ENCODE measurements around the gene PNMA8B.
"Not testable (repeated sequence)": the region's sequence is repeated elsewhere in the genome, so short reads cannot be mapped to it uniquely, and the experiment has no call there.

PNMA8B gene

DNA sequence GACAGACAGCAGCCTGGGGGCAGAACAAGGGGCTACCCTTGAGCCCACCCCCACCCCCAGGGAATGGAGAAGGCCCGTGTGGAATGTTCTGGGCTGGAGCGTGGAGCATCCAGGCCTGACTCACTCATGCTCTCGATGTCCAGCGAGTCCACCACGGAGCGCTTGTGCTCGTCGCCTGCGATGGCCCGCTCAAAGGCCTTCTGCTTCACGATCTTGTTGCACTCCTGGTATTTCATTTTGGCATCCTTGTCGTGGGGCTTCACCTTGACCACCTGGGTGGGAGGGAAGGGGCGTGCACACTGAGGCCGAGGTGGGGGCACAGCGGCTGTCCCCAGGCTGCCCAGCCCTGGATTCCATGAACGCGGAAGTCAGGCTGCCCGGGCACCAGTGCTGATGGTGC is 31.1 kb upstream of the PNMA8B start:
- not testable (repeated sequence) for H3K9me3 Mint-ChIP-seq; H3K4me3 Mint-ChIP-seq; ATAC-seq (replicated peaks; ENCODE audit: extremely low read depth, poor library complexity, severe bottlenecking); H3K36me3 Mint-ChIP-seq (ENCODE audit: insufficient read depth); DNase-seq (ENCODE audit: low spot score in 2 of 2); H3K27ac Mint-ChIP-seq (ENCODE audit: low read depth)
- H3K4me1 Mint-ChIP-seq, result peaks cover 23% of the 10 kb centered on the region
- peaks cover 27% of the 10 kb centered on the region for H3K27me3 Mint-ChIP-seq

DNA sequence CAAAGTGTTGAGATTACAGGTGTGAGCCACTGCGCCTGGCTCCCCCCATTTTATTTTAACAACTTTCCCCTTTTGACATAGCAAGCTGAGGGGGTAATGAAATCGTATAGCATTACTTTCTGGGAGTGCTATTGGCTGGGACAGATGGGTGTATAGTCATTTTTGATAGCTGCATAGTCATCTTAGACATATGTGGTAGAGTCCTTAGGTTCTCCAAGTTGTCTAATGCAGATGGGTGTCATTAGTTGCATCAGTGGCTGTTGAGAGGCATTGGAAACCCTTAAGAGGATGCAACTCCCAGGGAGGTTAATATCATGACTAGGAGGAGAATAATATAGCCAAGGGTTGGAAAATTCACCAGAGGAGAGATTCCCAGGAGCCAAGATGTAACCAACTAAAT is 28.6 kb upstream of the PNMA8B start:
- Mint-ChIP-seq H3K9me3 (no peaks in the 10 kb centered on the region), H3K4me1 (peaks cover 14% of the 10 kb centered on the region), H3K27me3 (peaks cover 12% of the 10 kb centered on the region), H3K36me3 (ENCODE audit: insufficient read depth) (no peaks in the 10 kb centered on the region), H3K4me3 (no peak overlapping the region), H3K27ac (ENCODE audit: low read depth) (peak overlapping the region; percentile 16)
- ATAC-seq (replicated peaks; ENCODE audit: extremely low read depth, poor library complexity, severe bottlenecking), result no peak
- no peak for DNase-seq (ENCODE audit: low spot score in 2 of 2)

DNA sequence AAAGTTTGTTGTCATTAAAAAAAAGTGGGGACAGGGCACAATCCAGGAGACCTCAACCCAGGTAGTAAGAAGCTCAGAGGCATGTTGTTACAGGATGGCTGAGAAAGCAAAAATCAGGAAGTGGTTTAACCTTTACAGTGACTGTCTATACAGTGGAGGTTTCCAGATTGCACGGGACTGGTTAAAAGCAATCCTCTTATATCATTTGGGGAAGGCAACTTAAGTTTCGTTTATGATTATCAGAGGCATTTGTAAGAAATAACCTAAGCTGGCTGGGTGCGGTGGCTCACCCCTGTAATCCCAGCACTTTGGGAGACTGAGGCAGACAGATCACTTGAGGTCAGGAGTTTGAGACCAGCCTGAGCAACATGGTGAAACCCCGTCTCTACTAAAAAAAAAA is 27.3 kb upstream of the PNMA8B start:
- H3K9me3 Mint-ChIP-seq; DNase-seq (ENCODE audit: low spot score in 2 of 2); H3K36me3 Mint-ChIP-seq (ENCODE audit: insufficient read depth); H3K4me3 Mint-ChIP-seq; H3K27me3 Mint-ChIP-seq: not testable (repeated sequence)
- peak; percentile 72 for ATAC-seq (replicated peaks; ENCODE audit: extremely low read depth, poor library complexity, severe bottlenecking)
- peak overlapping the region; percentile 77 for H3K27ac Mint-ChIP-seq (ENCODE audit: low read depth)
- peaks cover 12% of the 10 kb centered on the region for H3K4me1 Mint-ChIP-seq

DNA sequence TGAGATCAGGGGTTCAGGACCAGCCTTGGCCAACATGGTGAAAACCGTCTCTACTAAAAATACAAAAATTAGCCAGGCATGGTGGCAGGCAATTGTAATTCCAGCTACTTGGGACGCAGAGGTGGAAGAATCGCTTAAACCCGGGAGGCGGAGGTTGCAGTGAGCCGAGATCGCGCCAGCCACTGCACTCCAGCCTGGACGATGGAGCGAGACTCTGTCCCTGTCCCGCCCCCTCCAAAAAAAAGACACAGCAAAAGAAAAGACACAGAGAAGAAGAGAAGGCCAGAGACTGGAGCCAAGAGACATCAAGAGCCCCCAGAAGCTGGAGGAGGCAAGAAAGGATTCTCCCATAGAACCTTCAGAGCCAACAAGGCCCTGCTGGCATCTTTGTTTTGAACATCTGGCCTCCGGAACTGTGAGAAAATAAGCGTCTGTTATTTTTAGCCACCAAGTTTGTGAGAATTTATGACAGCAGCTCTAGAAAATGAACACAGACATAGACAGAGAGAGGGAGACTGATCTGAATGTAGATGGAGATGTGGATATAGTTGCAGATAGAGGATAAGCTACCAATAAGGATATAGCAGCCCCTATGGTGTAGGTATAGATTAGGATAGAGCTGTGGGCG is 25.7 kb upstream of the PNMA8B start:
- Mint-ChIP-seq H3K4me3 (no peak overlapping the region), H3K9me3 (no peaks in the 10 kb centered on the region), H3K27ac (ENCODE audit: low read depth) (no peak overlapping the region), H3K36me3 (ENCODE audit: insufficient read depth) (no peaks in the 10 kb centered on the region), H3K4me1 (peaks cover 12% of the 10 kb centered on the region), H3K27me3 (no peaks in the 10 kb centered on the region)
- no peak for DNase-seq (ENCODE audit: low spot score in 2 of 2)
- no peak for ATAC-seq (replicated peaks; ENCODE audit: extremely low read depth, poor library complexity, severe bottlenecking)

DNA sequence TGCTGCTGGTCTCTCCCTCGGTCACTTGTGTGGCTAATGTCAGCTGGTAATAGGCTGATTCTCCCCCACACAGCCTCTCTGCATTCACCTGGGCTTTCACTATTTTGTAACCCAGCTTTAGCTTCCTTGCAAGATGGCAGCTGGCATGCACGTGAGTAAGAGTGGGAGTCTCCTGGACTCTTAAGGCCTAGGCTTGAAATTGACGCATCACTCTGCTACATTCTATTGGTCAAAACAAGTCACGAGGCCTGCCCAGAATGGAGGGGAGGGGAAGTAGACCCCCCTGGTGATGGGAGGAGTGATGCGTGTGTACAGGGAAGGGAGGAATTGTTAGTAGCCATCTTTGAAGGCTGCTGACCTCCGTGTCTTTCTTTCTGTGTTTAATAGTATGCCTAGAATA is 24.9 kb upstream of the PNMA8B start:
- ATAC-seq (replicated peaks; ENCODE audit: extremely low read depth, poor library complexity, severe bottlenecking) (no peak), DNase-seq (ENCODE audit: low spot score in 2 of 2) (no peak)
- Mint-ChIP-seq H3K27ac (ENCODE audit: low read depth) (no peak overlapping the region), H3K27me3 (peaks cover 7% of the 10 kb centered on the region), H3K9me3 (no peaks in the 10 kb centered on the region), H3K4me1 (peaks cover 17% of the 10 kb centered on the region), H3K36me3 (ENCODE audit: insufficient read depth) (no peaks in the 10 kb centered on the region), H3K4me3 (no peak overlapping the region)

DNA sequence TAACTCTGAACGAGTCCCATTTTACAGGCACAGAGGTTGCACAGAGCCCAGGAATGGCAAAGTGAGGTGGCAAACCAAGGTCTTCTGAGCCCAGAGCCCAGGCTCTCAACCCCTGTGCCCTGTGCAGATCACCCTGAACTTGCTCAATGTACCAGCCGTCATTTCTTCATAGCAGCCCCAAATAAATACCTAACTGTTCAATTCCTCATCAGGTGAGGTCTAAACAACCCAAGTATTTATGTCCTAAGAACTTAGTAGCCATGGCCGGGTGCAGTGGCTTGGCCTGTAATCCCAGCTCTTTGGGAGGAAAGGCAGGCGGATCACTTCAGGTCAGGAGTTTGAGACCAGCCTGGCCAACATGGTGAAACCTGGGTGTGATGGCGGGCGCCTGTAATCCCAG is 21.8 kb upstream of the PNMA8B start:
- Mint-ChIP-seq H3K9me3 (no peaks in the 10 kb centered on the region), H3K4me3 (no peak overlapping the region), H3K4me1 (peaks cover 6% of the 10 kb centered on the region), H3K27me3 (peaks cover 25% of the 10 kb centered on the region), H3K36me3 (ENCODE audit: insufficient read depth) (no peaks in the 10 kb centered on the region), H3K27ac (ENCODE audit: low read depth) (no peak overlapping the region)
- DNase-seq (ENCODE audit: low spot score in 2 of 2) (no peak), ATAC-seq (replicated peaks; ENCODE audit: extremely low read depth, poor library complexity, severe bottlenecking) (no peak)

DNA sequence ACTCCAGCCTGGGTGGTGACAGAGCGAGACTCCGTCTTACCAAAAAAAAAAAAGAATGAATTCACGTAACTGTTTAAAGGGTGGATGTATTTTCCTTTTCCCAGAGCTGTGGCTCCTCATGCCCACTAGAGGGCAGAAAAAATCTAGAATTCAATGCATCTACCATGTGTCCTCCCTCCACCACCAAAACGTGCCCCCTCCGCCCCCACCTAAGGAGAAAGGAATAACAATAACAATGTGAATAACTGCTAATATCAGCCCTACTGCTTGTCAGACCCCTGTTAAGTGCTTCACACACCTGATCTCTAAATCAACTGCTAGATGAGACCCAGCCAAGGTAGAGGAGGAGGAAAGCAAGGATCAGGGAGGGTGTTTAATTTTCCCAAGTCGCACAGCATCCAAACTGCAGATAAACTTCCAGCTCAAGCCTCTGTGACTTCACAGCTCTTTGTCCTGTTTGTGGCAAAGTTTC is 20.2 kb upstream of the PNMA8B start:
- H3K4me1 Mint-ChIP-seq, result peaks cover 5% of the 10 kb centered on the region
- no peak for ATAC-seq (replicated peaks; ENCODE audit: extremely low read depth, poor library complexity, severe bottlenecking)
- no peak for DNase-seq (ENCODE audit: low spot score in 2 of 2)

DNA sequence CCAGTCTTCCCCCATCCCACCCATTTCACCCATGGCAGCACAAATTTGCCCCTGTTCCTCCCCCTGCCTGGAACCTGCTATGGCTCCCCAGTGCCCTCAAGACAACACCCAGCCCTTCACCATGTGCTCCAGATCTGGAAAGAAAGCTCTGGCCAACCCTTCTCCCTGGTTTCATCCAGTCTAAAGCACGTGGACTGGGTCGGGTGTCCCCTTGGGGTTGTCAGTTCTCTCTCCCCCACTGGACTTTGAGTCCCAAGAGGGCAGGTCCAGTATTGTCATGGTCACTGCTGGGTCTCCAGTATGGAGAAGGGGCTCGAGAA is 19.6 kb upstream of the PNMA8B start:
- DNase-seq (ENCODE audit: low spot score in 2 of 2) (no peak), ATAC-seq (replicated peaks; ENCODE audit: extremely low read depth, poor library complexity, severe bottlenecking) (no peak)
- Mint-ChIP-seq H3K36me3 (ENCODE audit: insufficient read depth) (no peaks in the 10 kb centered on the region), H3K4me3 (no peak overlapping the region), H3K4me1 (peaks cover 5% of the 10 kb centered on the region), H3K27ac (ENCODE audit: low read depth) (no peak overlapping the region), H3K27me3 (peaks cover 41% of the 10 kb centered on the region), H3K9me3 (no peaks in the 10 kb centered on the region)

More for the DNA sequence above, 20.2 kb upstream of the PNMA8B start:
- no peak overlapping the region for H3K27ac Mint-ChIP-seq (ENCODE audit: low read depth)
- no peaks in the 10 kb centered on the region for H3K36me3 Mint-ChIP-seq (ENCODE audit: insufficient read depth)
- H3K4me3 Mint-ChIP-seq, result no peak overlapping the region
- no peaks in the 10 kb centered on the region for H3K9me3 Mint-ChIP-seq
- H3K27me3 Mint-ChIP-seq, result peaks cover 39% of the 10 kb centered on the region

DNA sequence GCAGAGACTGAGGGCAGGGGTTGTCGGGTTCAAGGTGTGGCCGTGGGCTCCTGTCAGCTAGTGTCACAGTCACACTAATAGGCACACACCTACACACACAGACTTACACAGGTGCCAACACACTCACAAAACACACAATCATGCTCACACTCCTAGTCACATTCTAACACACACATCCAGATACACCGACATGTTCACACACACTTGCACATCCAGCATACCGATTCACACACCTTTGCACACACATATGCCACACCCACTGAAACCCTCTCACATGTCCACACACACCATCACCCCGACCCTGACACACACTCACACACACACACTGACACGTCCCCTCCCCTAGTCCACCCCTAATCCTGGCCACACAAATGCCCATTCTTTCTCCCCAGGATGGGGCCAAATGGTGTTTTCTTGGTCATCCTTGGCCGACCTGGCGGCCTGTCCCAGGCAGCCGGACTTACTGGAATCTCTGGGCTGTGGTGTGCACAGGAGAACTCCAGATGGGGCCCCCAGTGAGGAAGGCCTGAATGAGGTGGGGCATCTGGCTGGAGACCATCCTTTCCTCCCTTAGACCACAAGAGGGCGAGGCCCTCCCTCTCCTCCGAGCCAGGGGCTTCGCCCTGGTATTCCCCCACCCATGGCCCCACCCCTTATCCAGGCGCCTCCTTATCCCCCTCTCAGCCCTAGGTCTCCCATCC is 19.1 kb upstream of the PNMA8B start:
- H3K27me3 Mint-ChIP-seq, result peaks cover 41% of the 10 kb centered on the region
- ATAC-seq (replicated peaks; ENCODE audit: extremely low read depth, poor library complexity, severe bottlenecking) (no peak), DNase-seq (ENCODE audit: low spot score in 2 of 2) (no peak)
- H3K27ac Mint-ChIP-seq (ENCODE audit: low read depth), result no peak overlapping the region
- H3K9me3 Mint-ChIP-seq, result no peaks in the 10 kb centered on the region
- peaks cover 5% of the 10 kb centered on the region for H3K4me1 Mint-ChIP-seq
- H3K36me3 Mint-ChIP-seq (ENCODE audit: insufficient read depth), result no peaks in the 10 kb centered on the region
- no peak overlapping the region for H3K4me3 Mint-ChIP-seq

DNA sequence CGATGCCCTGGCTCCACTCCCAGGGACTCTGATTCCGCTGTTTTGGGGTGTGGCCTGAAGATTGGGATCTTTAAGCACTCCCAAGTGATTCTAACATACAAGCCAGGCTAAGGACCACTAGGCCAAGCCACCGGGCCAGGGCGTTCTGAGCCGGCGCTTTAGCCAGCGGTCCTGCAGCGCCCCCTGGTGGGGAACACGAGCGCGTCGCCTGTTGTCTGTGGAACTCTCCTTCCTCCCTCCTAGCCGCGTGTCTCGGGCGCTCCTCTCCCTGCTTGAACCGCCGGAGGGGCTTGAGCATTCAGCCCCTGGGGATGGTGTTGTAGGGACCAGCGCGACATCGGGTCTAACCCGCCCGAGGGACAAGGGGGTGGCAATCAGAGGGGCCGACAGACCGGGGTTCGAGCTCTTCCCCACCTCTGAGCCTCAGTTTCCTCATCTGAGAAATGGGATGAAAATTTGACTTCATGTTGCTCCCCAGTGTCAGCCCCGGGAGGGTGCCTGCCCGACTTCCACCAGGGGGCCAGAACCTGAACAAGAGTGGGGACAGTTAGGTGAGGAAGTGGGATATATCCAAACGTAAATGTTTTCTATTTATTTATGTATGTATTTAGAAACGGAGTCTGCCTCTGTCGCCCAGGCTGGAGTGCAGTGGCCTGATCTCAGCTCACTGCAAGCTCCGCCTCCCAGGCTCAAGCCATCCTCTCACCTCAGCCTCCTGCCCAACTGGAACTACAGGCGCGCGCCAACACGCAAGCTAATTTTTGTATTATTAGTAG is 18.0 kb upstream of the PNMA8B start:
- peak; percentile 58 to 77 for DNase-seq (ENCODE audit: low spot score in 2 of 2)
- no peak overlapping the region for H3K4me3 Mint-ChIP-seq
- H3K9me3 Mint-ChIP-seq, result no peaks in the 10 kb centered on the region
- peak; percentile 49 for ATAC-seq (replicated peaks; ENCODE audit: extremely low read depth, poor library complexity, severe bottlenecking)
- H3K4me1 Mint-ChIP-seq, result peaks cover 5% of the 10 kb centered on the region
- no peaks in the 10 kb centered on the region for H3K36me3 Mint-ChIP-seq (ENCODE audit: insufficient read depth)
- peaks cover 52% of the 10 kb centered on the region for H3K27me3 Mint-ChIP-seq
- no peak overlapping the region for H3K27ac Mint-ChIP-seq (ENCODE audit: low read depth)

DNA sequence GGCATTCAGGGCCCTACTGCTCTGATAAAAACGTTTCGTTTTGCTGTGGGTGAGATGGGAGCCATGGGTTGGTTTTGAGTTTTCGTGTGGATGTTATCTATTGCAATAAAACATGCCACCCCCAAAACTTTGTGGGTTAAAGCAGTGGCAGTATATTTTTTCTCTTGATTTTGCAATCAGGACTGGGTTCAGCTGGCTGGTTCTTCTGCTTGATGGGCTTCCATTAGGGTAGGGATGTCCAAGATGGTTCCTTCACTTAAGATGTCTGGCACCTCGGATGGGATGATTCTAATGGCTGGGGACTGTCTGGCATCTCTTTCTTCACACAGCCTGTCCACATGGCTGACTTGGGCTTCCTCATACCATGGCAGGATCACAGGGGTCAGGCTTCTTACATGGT is 15.6 kb upstream of the PNMA8B start:
- DNase-seq (ENCODE audit: low spot score in 2 of 2), result no peak
- no peak for ATAC-seq (replicated peaks; ENCODE audit: extremely low read depth, poor library complexity, severe bottlenecking)
- no peak overlapping the region for H3K4me3 Mint-ChIP-seq
- no peak overlapping the region for H3K27ac Mint-ChIP-seq (ENCODE audit: low read depth)
- peaks cover 5% of the 10 kb centered on the region for H3K4me1 Mint-ChIP-seq
- no peaks in the 10 kb centered on the region for H3K9me3 Mint-ChIP-seq
- peaks cover 2% of the 10 kb centered on the region for H3K36me3 Mint-ChIP-seq (ENCODE audit: insufficient read depth)
- peaks cover 75% of the 10 kb centered on the region for H3K27me3 Mint-ChIP-seq

DNA sequence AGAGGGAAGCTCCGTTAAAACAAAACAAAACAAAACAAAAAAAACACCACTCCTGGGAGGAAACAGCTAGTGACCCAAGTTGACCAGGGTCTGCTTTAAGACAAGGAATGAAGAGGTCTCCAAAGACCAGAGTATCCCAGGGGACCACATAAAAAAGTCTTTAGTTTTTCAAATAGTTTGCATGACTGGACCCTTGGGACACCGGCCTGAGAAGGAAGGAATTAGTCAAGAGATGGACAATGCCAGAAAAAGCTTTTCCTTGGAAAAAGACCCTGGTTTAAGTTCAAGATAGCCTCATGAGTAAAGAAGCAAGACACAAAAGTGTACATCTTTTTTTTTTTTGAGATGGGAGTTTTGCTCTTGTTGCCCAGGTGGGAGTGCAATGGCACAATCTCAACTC is 12.5 kb upstream of the PNMA8B start:
- H3K36me3 Mint-ChIP-seq (ENCODE audit: insufficient read depth), result peaks cover 2% of the 10 kb centered on the region
- peaks cover 60% of the 10 kb centered on the region for H3K27me3 Mint-ChIP-seq
- H3K9me3 Mint-ChIP-seq, result no peaks in the 10 kb centered on the region
- no peaks in the 10 kb centered on the region for H3K4me1 Mint-ChIP-seq
- no peak overlapping the region for H3K27ac Mint-ChIP-seq (ENCODE audit: low read depth)
- no peak overlapping the region for H3K4me3 Mint-ChIP-seq
- ATAC-seq (replicated peaks; ENCODE audit: extremely low read depth, poor library complexity, severe bottlenecking) (no peak), DNase-seq (ENCODE audit: low spot score in 2 of 2) (no peak)

All from central memory CD8-positive, alpha-beta T cell (primary cell).